NCI-H2196 (cell line): ENCODE results near the gene ACOT9.
"Not testable (repeated sequence)": the region's sequence is repeated elsewhere in the genome, so short reads cannot be mapped to it uniquely, and the experiment has no call there.

Source experiments
- DNase-seq: peaks from one replicate; lab custom pipeline; 2025; ENCODE audit not compliant: unreplicated experiment; lab: John Stamatoyannopoulos, UW

The ACOT9 gene

GRCh38 chrX:23766650-23767551, 23.8 kb upstream of the ACOT9 start:
- no peak for DNase-seq

- no peak for DNase-seq
Observed at GRCh38 chrX:23765868-23766267, 22.8 kb upstream of the ACOT9 start.

GRCh38 chrX:23765449-23765848, 22.4 kb upstream of the ACOT9 start:
- DNase-seq: no peak

GRCh38 chrX:23764188-23764984, 21.3 kb upstream of the ACOT9 start:
- DNase-seq: no peak

GRCh38 chrX:23759821-23760220, 16.7 kb upstream of the ACOT9 start:
- DNase-seq: no peak

GRCh38 chrX:23756165-23756564, 13.1 kb upstream of the ACOT9 start:
- peak; percentile 41 for DNase-seq

- no peak for DNase-seq
Observed at GRCh38 chrX:23754664-23755063, 11.6 kb upstream of the ACOT9 start.

- no peak for DNase-seq
Observed at GRCh38 chrX:23752740-23753415, 9.8 kb upstream of the ACOT9 start.

GRCh38 chrX:23749576-23749975, 6.5 kb upstream of the ACOT9 start:
- DNase-seq: no peak

- no peak for DNase-seq
Observed at GRCh38 chrX:23749129-23749528, 6.1 kb upstream of the ACOT9 start.

- no peak for DNase-seq
Observed at GRCh38 chrX:23745786-23746185, 2.7 kb upstream of the ACOT9 start.

GRCh38 chrX:23743623-23743971, 521 bp upstream of the ACOT9 start:
- DNase-seq: not testable (repeated sequence)

GRCh38 chrX:23742174-23742696, 841 bp downstream of the ACOT9 start:
- no peak for DNase-seq

- DNase-seq: no peak
Observed at GRCh38 chrX:23737413-23737812, 5.7 kb downstream of the ACOT9 start.

GRCh38 chrX:23736030-23736429, 7.0 kb downstream of the ACOT9 start:
- no peak for DNase-seq

- no peak for DNase-seq
Observed at GRCh38 chrX:23732704-23733103, 10.4 kb downstream of the ACOT9 start.

- no peak for DNase-seq
Observed at GRCh38 chrX:23731951-23732350, 11.1 kb downstream of the ACOT9 start.

- DNase-seq: no peak
Observed at GRCh38 chrX:23729214-23729613, 13.9 kb downstream of the ACOT9 start.

- no peak for DNase-seq
Observed at GRCh38 chrX:23727206-23727605, 15.9 kb downstream of the ACOT9 start.

- DNase-seq: no peak
Observed at GRCh38 chrX:23726191-23726590, 16.9 kb downstream of the ACOT9 start.

- no peak for DNase-seq
Observed at GRCh38 chrX:23720117-23720677, 22.9 kb downstream of the ACOT9 start.
